Central memory CD8-positive, alpha-beta T cell (primary cell): Measurements from ENCODE around the gene NISCH.

Experiments
- ATAC-seq: fragments of 150-1000 bp; cut with Tn5 transposase; replicated peaks from 2 replicates; pipeline ENCODE4 v1.10.0; 2022; ENCODE audit warnings: mild to moderate bottlenecking, moderate FRiP score, moderate number of reproducible peaks; ENCODE audit not compliant: poor library complexity, severe bottlenecking; ENCODE audit errors: extremely low read depth
- DNase-seq, 2 donors: peaks; one replicate each; pipeline ENCODE4 v3.0.0; 2021; ENCODE audit warnings: low spot score in 2 of 2
- H3K27ac Mint-ChIP-seq: one replicate; pipeline ENCODE4 v1.8.0; 2022; ENCODE audit warnings: low read depth, mild to moderate bottlenecking, moderate library complexity, mixed read lengths
- H3K27me3 Mint-ChIP-seq: one replicate; pipeline ENCODE4 v1.8.0; 2022; ENCODE audit warnings: mixed read lengths
- H3K36me3 Mint-ChIP-seq: one replicate; pipeline ENCODE4 v1.8.0; 2022; ENCODE audit warnings: mild to moderate bottlenecking, moderate library complexity, mixed read lengths; ENCODE audit not compliant: insufficient read depth
- H3K4me1 Mint-ChIP-seq: one replicate; pipeline ENCODE4 v1.8.0; 2022; ENCODE audit warnings: mixed read lengths
- H3K4me3 Mint-ChIP-seq: one replicate; pipeline ENCODE4 v1.8.0; 2022; ENCODE audit warnings: mild to moderate bottlenecking, moderate library complexity, mixed read lengths
- H3K9me3 Mint-ChIP-seq: one replicate; pipeline ENCODE4 v1.8.0; 2022; ENCODE audit warnings: mixed read lengths

NISCH gene

DNA sequence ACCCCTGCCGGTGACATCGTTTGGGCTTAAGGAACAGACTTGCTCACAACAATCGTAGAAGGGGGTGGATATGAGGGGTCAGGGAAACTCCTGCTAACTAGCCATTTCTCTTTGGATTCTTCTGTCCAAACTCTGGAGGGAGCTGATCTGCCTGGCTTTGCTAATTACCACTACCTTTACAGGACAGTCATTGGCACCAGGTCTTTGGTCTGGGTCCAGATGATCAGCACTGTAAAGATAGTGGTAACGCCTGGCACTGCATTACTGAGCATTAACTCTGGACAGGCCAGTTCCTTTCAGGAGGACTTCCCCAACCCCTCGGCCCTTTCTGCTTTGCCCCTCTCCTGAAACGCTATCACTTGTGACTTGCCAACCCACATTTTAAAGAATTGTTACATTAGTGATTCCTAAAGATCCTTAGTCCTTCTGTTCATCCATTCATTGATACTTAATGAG is 81.8 kb downstream of the NISCH start:
- DNase-seq (no peak), ATAC-seq (no peak)
- Mint-ChIP-seq H3K4me3 (peak overlapping the region; percentile 98), H3K27ac (peak overlapping the region; percentile 98), H3K27me3 (no peaks in the 10 kb centered on the region), H3K36me3 (peaks cover 23% of the 10 kb centered on the region), H3K4me1 (peaks cover 48% of the 10 kb centered on the region), H3K9me3 (no peaks in the 10 kb centered on the region)

DNA sequence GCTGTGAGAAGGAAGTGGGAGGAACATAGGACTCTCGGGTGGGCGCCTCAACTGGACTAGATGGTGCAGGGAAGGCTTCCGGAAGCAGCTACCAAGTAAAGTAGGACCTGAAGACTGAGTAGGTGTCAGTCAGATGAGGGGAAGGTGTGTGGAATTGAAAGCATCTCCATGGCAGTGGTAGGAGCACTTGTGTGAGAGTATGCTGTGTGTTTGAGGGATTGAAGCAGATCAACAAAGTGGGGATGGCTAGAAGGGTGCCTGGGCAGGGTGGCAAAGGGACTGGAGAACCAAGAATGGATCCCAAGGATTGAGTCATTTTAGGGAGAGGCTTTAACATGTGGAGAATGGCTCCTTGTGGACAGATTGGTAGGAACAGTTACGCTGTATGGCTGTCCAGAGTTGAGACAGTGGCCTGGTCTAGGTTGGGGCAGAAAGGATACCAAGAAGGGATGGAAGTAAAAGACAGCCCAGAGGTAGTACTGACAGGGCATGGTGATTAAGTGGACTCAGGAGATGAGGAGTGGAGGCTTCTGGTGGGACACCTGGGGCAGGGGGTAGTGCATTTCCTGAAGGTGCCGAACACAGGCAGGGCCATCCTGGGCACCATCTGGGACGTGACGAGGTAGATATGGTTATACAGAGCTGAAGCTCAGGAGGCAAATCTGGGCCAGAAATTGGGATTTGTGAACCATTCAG is 82.5 kb downstream of the NISCH start:
- Mint-ChIP-seq H3K9me3 (no peaks in the 10 kb centered on the region), H3K27me3 (no peaks in the 10 kb centered on the region), H3K36me3 (peaks cover 22% of the 10 kb centered on the region), H3K4me1 (peaks cover 42% of the 10 kb centered on the region), H3K4me3 (peak overlapping the region; percentile 98), H3K27ac (peak overlapping the region; percentile 98)
- DNase-seq: no peak
- no peak for ATAC-seq

DNA sequence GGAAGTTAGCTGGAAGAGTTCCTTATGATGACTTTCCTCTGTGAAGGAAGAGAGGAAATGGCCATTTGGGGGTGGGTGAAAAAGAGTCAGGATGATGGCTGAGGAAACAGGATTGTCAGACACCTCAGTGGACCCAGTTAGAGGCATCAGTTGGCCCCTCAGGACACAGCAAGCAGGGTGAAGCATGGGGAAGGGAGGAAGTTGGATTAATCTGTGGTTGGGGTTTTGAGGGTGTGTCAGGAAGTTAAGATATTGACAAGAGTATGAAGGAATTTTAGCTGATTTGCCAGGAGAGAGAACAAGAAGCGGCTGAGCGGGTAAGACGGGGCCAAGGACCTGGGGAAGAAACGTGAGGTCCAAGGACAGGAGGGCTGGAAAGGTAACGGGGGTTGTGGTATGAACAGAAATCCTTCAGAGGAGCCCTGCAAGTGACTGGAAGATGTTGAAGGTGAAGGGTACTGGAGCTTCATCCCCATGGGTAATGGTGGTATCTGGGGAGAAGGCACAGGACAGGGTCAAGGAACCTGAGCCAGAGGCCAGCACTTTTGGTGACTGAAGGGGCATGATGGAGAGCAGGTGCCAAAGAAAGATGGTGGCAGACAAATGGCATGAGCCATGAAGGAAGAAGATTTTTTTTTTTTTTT is 83.7 kb downstream of the NISCH start:
- ATAC-seq: no peak
- Mint-ChIP-seq H3K27me3 (no peaks in the 10 kb centered on the region), H3K9me3 (no peaks in the 10 kb centered on the region), H3K36me3 (peaks cover 22% of the 10 kb centered on the region), H3K4me3 (peak overlapping the region; percentile 35), H3K4me1 (peaks cover 42% of the 10 kb centered on the region), H3K27ac (peak overlapping the region; percentile 66)
- DNase-seq: no peak

DNA sequence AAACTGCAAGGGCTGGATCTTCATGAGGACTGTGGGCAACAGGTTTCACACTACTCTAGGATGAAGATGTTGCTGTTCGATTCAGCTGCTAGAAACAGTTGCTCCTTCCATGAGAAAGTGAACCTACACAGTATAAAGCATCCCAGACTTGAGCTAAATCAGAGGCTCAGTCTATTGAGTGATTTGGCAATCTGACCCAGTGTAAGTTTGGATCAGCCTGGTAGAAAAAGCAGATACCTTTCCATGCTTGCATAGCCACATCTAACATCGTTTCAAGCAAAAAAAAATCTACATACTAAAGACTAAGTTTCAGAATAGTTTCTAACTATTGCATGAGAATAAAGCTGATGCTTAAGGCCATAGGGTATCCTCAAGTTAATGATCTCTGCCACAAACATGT is 85.6 kb downstream of the NISCH start:
- DNase-seq: no peak
- peaks cover 36% of the 10 kb centered on the region for H3K4me1 Mint-ChIP-seq
- no peaks in the 10 kb centered on the region for H3K9me3 Mint-ChIP-seq
- H3K36me3 Mint-ChIP-seq: peaks cover 26% of the 10 kb centered on the region
- no peaks in the 10 kb centered on the region for H3K27me3 Mint-ChIP-seq
- no peak overlapping the region for H3K27ac Mint-ChIP-seq
- H3K4me3 Mint-ChIP-seq: no peak overlapping the region
- ATAC-seq: no peak
